HUDEP-2 (cell line): ENCODE measurements around the gene GPSM1.

Source experiments
- DNase-seq, 76 experiments: peaks; one replicate each; lab custom pipeline; 2025; ENCODE audit not compliant: unreplicated experiment in 76 of 76; lab: John Stamatoyannopoulos, UW

Gene GPSM1

GRCh38 chr9:136327304-136327974 is at the start of gene GPSM1:
GPSM1 (plus strand) TSS chr9:136327539; CDS start chr9:136327696, 157 bp downstream.
- no peak for DNase-seq

GRCh38 chr9:136277746-136278145 is 49.6 kb upstream of the GPSM1 start:
- DNase-seq, result no peak

- DNase-seq, result no peak
These were observed 49.1 kb upstream of the GPSM1 start for GRCh38 chr9:136278221-136278620.

GRCh38 chr9:136278894-136279293 is 48.4 kb upstream of the GPSM1 start:
- DNase-seq, result no peak

GRCh38 chr9:136279471-136279870 is 47.9 kb upstream of the GPSM1 start:
- no peak for DNase-seq

GRCh38 chr9:136280535-136281315 is 46.6 kb upstream of the GPSM1 start:
- no peak for DNase-seq

GRCh38 chr9:136281421-136282271 is 45.7 kb upstream of the GPSM1 start:
- DNase-seq, result no peak

GRCh38 chr9:136282272-136282861 is 45.0 kb upstream of the GPSM1 start:
- DNase-seq, result no peak

- DNase-seq, result peak in 65 of 76 experiments; percentile 6 to 79 (median 52)
These were observed 43.8 kb upstream of the GPSM1 start for GRCh38 chr9:136283291-136284235.

GRCh38 chr9:136284311-136284710 is 43.0 kb upstream of the GPSM1 start:
- DNase-seq, result no peak

- no peak for DNase-seq
These were observed 42.4 kb upstream of the GPSM1 start for GRCh38 chr9:136284951-136285350.

GRCh38 chr9:136285501-136286358 is 41.6 kb upstream of the GPSM1 start:
- no peak for DNase-seq

GRCh38 chr9:136286359-136286986 is 40.9 kb upstream of the GPSM1 start:
- DNase-seq, result no peak

- DNase-seq, result no peak
These were observed 40.4 kb upstream of the GPSM1 start for GRCh38 chr9:136286987-136287379.

GRCh38 chr9:136287960-136288753 is 39.2 kb upstream of the GPSM1 start:
- DNase-seq, result no peak

- DNase-seq, result peak in 6 of 76 experiments; percentile 8 to 26 (median 12)
These were observed 37.5 kb upstream of the GPSM1 start for GRCh38 chr9:136289651-136290507.
